ENCODE measurements around the gene IMPG1.

IMPG1 gene

GRCh38 chr6:76072562-76072961 is at the start of gene IMPG1:
TSS of gene IMPG1 (minus strand) at chr6:76072662. CDS start at chr6:76072488, 174 bp downstream.
- Histone ChIP-seq H3K9me3 (ENCODE audit: control insufficient read depth in 5 of 5, low read length in 5 of 5) (peaks cover 0 to 3% (median 0%) of the 10 kb centered on the region in 5 donors), H3K4me1 (ENCODE audit: control insufficient read depth in 5 of 5, insufficient read depth in 5 of 5, low read length in 5 of 5) (no peaks in the 10 kb centered on the region), H3K9ac (ENCODE audit: low read length in 5 of 5) (no peak within 1 kb of the TSS), H3K36me3 (ENCODE audit: control insufficient read depth in 5 of 5, insufficient read depth in 5 of 5, low read length in 5 of 5) (no peaks in the 10 kb centered on the region), H3K4me3 (ENCODE audit: low read depth in 1 of 5, low read length in 5 of 5) (no peak within 1 kb of the TSS), H3K27me3 (ENCODE audit: control insufficient read depth in 5 of 5, insufficient read depth in 4 of 5, low read length in 5 of 5) (no peaks in the 10 kb centered on the region), H3K27ac (ENCODE audit: low read depth, low read length) (no peak within 1 kb of the TSS)

GRCh38 chr6:76120302-76120701 is 47.8 kb upstream of the IMPG1 start:
- Histone ChIP-seq H3K27ac (ENCODE audit: low read depth, low read length) (no peak overlapping the region), H3K9ac (ENCODE audit: low read length in 5 of 5) (no peak overlapping the region), H3K4me1 (ENCODE audit: control insufficient read depth in 5 of 5, insufficient read depth in 5 of 5, low read length in 5 of 5) (no peaks in the 10 kb centered on the region), H3K36me3 (ENCODE audit: control insufficient read depth in 5 of 5, insufficient read depth in 5 of 5, low read length in 5 of 5) (no peaks in the 10 kb centered on the region), H3K4me3 (ENCODE audit: low read depth in 1 of 5, low read length in 5 of 5) (no peak overlapping the region), H3K9me3 (ENCODE audit: control insufficient read depth in 5 of 5, low read length in 5 of 5) (peaks cover 0 to 20% (median 3%) of the 10 kb centered on the region in 5 donors), H3K27me3 (ENCODE audit: control insufficient read depth in 5 of 5, insufficient read depth in 4 of 5, low read length in 5 of 5) (no peaks in the 10 kb centered on the region)

- H3K27me3 ChIP-seq (ENCODE audit: control insufficient read depth in 5 of 5, insufficient read depth in 4 of 5, low read length in 5 of 5) = no peaks in the 10 kb centered on the region
Measured at GRCh38 chr6:76073281-76073680, 819 bp upstream of the IMPG1 start.

GRCh38 chr6:76057469-76057868 is 15.0 kb downstream of the IMPG1 start:
- Histone ChIP-seq H3K9me3 (ENCODE audit: control insufficient read depth in 5 of 5, low read length in 5 of 5) (no peaks in the 10 kb centered on the region), H3K9ac (ENCODE audit: low read length in 5 of 5) (no peak overlapping the region), H3K4me3 (ENCODE audit: low read depth in 1 of 5, low read length in 5 of 5) (no peak overlapping the region), H3K27me3 (ENCODE audit: control insufficient read depth in 5 of 5, insufficient read depth in 4 of 5, low read length in 5 of 5) (no peaks in the 10 kb centered on the region), H3K36me3 (ENCODE audit: control insufficient read depth in 5 of 5, insufficient read depth in 5 of 5, low read length in 5 of 5) (no peaks in the 10 kb centered on the region), H3K4me1 (ENCODE audit: control insufficient read depth in 5 of 5, insufficient read depth in 5 of 5, low read length in 5 of 5) (no peaks in the 10 kb centered on the region), H3K27ac (ENCODE audit: low read depth, low read length) (no peak overlapping the region)

More at GRCh38 chr6:76073281-76073680, 819 bp upstream of the IMPG1 start:
- H3K4me1 ChIP-seq (ENCODE audit: control insufficient read depth in 5 of 5, insufficient read depth in 5 of 5, low read length in 5 of 5) = no peaks in the 10 kb centered on the region
- H3K27ac ChIP-seq (ENCODE audit: low read depth, low read length) = no peak overlapping the region
- peaks cover 0 to 3% (median 0%) of the 10 kb centered on the region in 5 donors for H3K9me3 ChIP-seq (ENCODE audit: control insufficient read depth in 5 of 5, low read length in 5 of 5)
- H3K4me3 ChIP-seq (ENCODE audit: low read depth in 1 of 5, low read length in 5 of 5) = no peak overlapping the region
- H3K36me3 ChIP-seq (ENCODE audit: control insufficient read depth in 5 of 5, insufficient read depth in 5 of 5, low read length in 5 of 5) = no peaks in the 10 kb centered on the region
- no peak overlapping the region for H3K9ac ChIP-seq (ENCODE audit: low read length in 5 of 5)

GRCh38 chr6:76052314-76052713 is 20.1 kb downstream of the IMPG1 start:
- Histone ChIP-seq H3K4me1 (ENCODE audit: control insufficient read depth in 5 of 5, insufficient read depth in 5 of 5, low read length in 5 of 5) (no peaks in the 10 kb centered on the region), H3K4me3 (ENCODE audit: low read depth in 1 of 5, low read length in 5 of 5) (no peak overlapping the region), H3K27ac (ENCODE audit: low read depth, low read length) (no peak overlapping the region), H3K9ac (ENCODE audit: low read length in 5 of 5) (no peak overlapping the region), H3K36me3 (ENCODE audit: control insufficient read depth in 5 of 5, insufficient read depth in 5 of 5, low read length in 5 of 5) (no peaks in the 10 kb centered on the region), H3K27me3 (ENCODE audit: control insufficient read depth in 5 of 5, insufficient read depth in 4 of 5, low read length in 5 of 5) (no peaks in the 10 kb centered on the region), H3K9me3 (ENCODE audit: control insufficient read depth in 5 of 5, low read length in 5 of 5) (peaks cover 0 to 6% (median 0%) of the 10 kb centered on the region in 5 donors)

GRCh38 chr6:76043690-76044089 is 28.8 kb downstream of the IMPG1 start:
- Histone ChIP-seq H3K4me3 (ENCODE audit: low read depth in 1 of 5, low read length in 5 of 5) (no peak overlapping the region), H3K27me3 (ENCODE audit: control insufficient read depth in 5 of 5, insufficient read depth in 4 of 5, low read length in 5 of 5) (no peaks in the 10 kb centered on the region), H3K9me3 (ENCODE audit: control insufficient read depth in 5 of 5, low read length in 5 of 5) (peaks cover 0 to 7% (median 0%) of the 10 kb centered on the region in 5 donors), H3K27ac (ENCODE audit: low read depth, low read length) (no peak overlapping the region), H3K4me1 (ENCODE audit: control insufficient read depth in 5 of 5, insufficient read depth in 5 of 5, low read length in 5 of 5) (no peaks in the 10 kb centered on the region), H3K9ac (ENCODE audit: low read length in 5 of 5) (no peak overlapping the region), H3K36me3 (ENCODE audit: control insufficient read depth in 5 of 5, insufficient read depth in 5 of 5, low read length in 5 of 5) (no peaks in the 10 kb centered on the region)

- peaks cover 0 to under 1% (median 0%) of the 10 kb centered on the region in 5 donors for H3K9me3 ChIP-seq (ENCODE audit: control insufficient read depth in 5 of 5, low read length in 5 of 5)
- H3K36me3 ChIP-seq (ENCODE audit: control insufficient read depth in 5 of 5, insufficient read depth in 5 of 5, low read length in 5 of 5) = no peaks in the 10 kb centered on the region
- H3K4me1 ChIP-seq (ENCODE audit: control insufficient read depth in 5 of 5, insufficient read depth in 5 of 5, low read length in 5 of 5) = no peaks in the 10 kb centered on the region
- H3K27me3 ChIP-seq (ENCODE audit: control insufficient read depth in 5 of 5, insufficient read depth in 4 of 5, low read length in 5 of 5) = no peaks in the 10 kb centered on the region
- H3K27ac ChIP-seq (ENCODE audit: low read depth, low read length) = no peak overlapping the region
- no peak overlapping the region for H3K9ac ChIP-seq (ENCODE audit: low read length in 5 of 5)
- no peak overlapping the region for H3K4me3 ChIP-seq (ENCODE audit: low read depth in 1 of 5, low read length in 5 of 5)
Measured at GRCh38 chr6:76035713-76036112, 36.7 kb downstream of the IMPG1 start.

- no peaks in the 10 kb centered on the region for H3K36me3 ChIP-seq (ENCODE audit: control insufficient read depth in 5 of 5, insufficient read depth in 5 of 5, low read length in 5 of 5)
- H3K27me3 ChIP-seq (ENCODE audit: control insufficient read depth in 5 of 5, insufficient read depth in 4 of 5, low read length in 5 of 5) = no peaks in the 10 kb centered on the region
- H3K9me3 ChIP-seq (ENCODE audit: control insufficient read depth in 5 of 5, low read length in 5 of 5) = peaks cover 12 to 67% (median 37%) of the 10 kb centered on the region in 5 donors
- no peak overlapping the region for H3K9ac ChIP-seq (ENCODE audit: low read length in 5 of 5)
- H3K4me1 ChIP-seq (ENCODE audit: control insufficient read depth in 5 of 5, insufficient read depth in 5 of 5, low read length in 5 of 5) = no peaks in the 10 kb centered on the region
- no peak overlapping the region for H3K27ac ChIP-seq (ENCODE audit: low read depth, low read length)
- H3K4me3 ChIP-seq (ENCODE audit: low read depth in 1 of 5, low read length in 5 of 5) = peak overlapping the region; percentile 8 to 48 (median 19)
Measured at GRCh38 chr6:76026101-76026500, 46.4 kb downstream of the IMPG1 start.

GRCh38 chr6:76014626-76015530 is 57.6 kb downstream of the IMPG1 start:
- Histone ChIP-seq H3K4me1 (ENCODE audit: control insufficient read depth in 5 of 5, insufficient read depth in 5 of 5, low read length in 5 of 5) (no peaks in the 10 kb centered on the region), H3K9me3 (ENCODE audit: control insufficient read depth in 5 of 5, low read length in 5 of 5) (peaks cover 0 to 3% (median 0%) of the 10 kb centered on the region in 5 donors), H3K27me3 (ENCODE audit: control insufficient read depth in 5 of 5, insufficient read depth in 4 of 5, low read length in 5 of 5) (no peaks in the 10 kb centered on the region), H3K27ac (ENCODE audit: low read depth, low read length) (no peak overlapping the region), H3K36me3 (ENCODE audit: control insufficient read depth in 5 of 5, insufficient read depth in 5 of 5, low read length in 5 of 5) (no peaks in the 10 kb centered on the region), H3K4me3 (ENCODE audit: low read depth in 1 of 5, low read length in 5 of 5) (no peak overlapping the region), H3K9ac (ENCODE audit: low read length in 5 of 5) (no peak overlapping the region)

- H3K36me3 ChIP-seq (ENCODE audit: control insufficient read depth in 5 of 5, insufficient read depth in 5 of 5, low read length in 5 of 5) = no peaks in the 10 kb centered on the region
- H3K9ac ChIP-seq (ENCODE audit: low read length in 5 of 5) = no peak overlapping the region
- H3K4me3 ChIP-seq (ENCODE audit: low read depth in 1 of 5, low read length in 5 of 5) = no peak overlapping the region
- H3K27ac ChIP-seq (ENCODE audit: low read depth, low read length) = no peak overlapping the region
- H3K27me3 ChIP-seq (ENCODE audit: control insufficient read depth in 5 of 5, insufficient read depth in 4 of 5, low read length in 5 of 5) = no peaks in the 10 kb centered on the region
- H3K9me3 ChIP-seq (ENCODE audit: control insufficient read depth in 5 of 5, low read length in 5 of 5) = no peaks in the 10 kb centered on the region
- H3K4me1 ChIP-seq (ENCODE audit: control insufficient read depth in 5 of 5, insufficient read depth in 5 of 5, low read length in 5 of 5) = no peaks in the 10 kb centered on the region
Measured at GRCh38 chr6:76004202-76004601, 68.3 kb downstream of the IMPG1 start.

All from subcutaneous abdominal adipose tissue (tissue), 5 donors.